Endothelial cell of umbilical vein (primary cell): ENCODE measurements around the gene ATXN2.

Source experiments
- EZH2 ChIP-seq: IDR thresholded peaks from 2 replicates; pipeline ENCODE4 v1.6.1; 2012; ENCODE audit warnings: borderline replicate concordance, low read depth, mild to moderate bottlenecking, moderate library complexity, low read length, inconsistent platforms; ENCODE audit not compliant: severe bottlenecking
- MYC ChIP-seq: IDR thresholded peaks from one replicate; pipeline ENCODE4 v1.6.1; 2011; ENCODE audit warnings: mild to moderate bottlenecking, low read depth, low read length
- POLR2A ChIP-seq: IDR thresholded peaks from 2 replicates; pipeline ENCODE4 v1.6.1; 2012; ENCODE audit warnings: low read depth, mild to moderate bottlenecking, control low read depth, low read length
- POLR2AphosphoS5 ChIP-seq: IDR thresholded peaks from 2 replicates; pipeline ENCODE4 v1.6.1; 2012; ENCODE audit warnings: low read depth, mild to moderate bottlenecking, control low read depth, low read length, moderate library complexity; ENCODE audit not compliant: insufficient read depth
- TF ChIP-seq, protein P1 (sequence below), 2 donors: IDR thresholded peaks; 1 replicate in 1 of 2; 2 replicates in 1 of 2; pipeline ENCODE4 v1.5.1; 2011; ENCODE audit warnings: low read length in 2 of 2, mild to moderate bottlenecking in 2 of 2, moderate library complexity in 2 of 2, control low read depth in 1 of 2, inconsistent platforms in 1 of 2, low read depth in 1 of 2; ENCODE audit not compliant: insufficient read depth in 1 of 2; ENCODE audit errors: extremely low read depth in 1 of 2
- TF ChIP-seq, protein P2 (sequence below): IDR thresholded peaks from 2 replicates; pipeline ENCODE4 v1.6.1; 2011; ENCODE audit not compliant: insufficient read depth, insufficient read length

DNA sequence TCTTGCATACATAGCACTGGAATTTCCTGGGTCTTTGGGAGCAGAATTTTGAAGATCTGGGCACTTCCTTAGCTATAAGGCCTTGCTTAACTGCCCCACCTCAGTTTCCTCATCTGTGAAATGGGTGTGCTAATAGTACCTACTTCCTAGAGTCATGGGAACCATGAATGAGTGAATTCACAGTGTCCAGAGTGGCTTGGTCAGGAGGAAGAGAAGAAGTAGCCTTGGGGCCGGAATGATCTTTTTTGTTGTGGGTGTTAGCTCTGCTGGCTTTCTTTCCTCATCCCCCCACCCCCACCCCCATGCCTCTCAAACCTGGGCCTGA, 191.0 kb downstream of the ATXN2 start:
- TF ChIP-seq, protein P1, sequence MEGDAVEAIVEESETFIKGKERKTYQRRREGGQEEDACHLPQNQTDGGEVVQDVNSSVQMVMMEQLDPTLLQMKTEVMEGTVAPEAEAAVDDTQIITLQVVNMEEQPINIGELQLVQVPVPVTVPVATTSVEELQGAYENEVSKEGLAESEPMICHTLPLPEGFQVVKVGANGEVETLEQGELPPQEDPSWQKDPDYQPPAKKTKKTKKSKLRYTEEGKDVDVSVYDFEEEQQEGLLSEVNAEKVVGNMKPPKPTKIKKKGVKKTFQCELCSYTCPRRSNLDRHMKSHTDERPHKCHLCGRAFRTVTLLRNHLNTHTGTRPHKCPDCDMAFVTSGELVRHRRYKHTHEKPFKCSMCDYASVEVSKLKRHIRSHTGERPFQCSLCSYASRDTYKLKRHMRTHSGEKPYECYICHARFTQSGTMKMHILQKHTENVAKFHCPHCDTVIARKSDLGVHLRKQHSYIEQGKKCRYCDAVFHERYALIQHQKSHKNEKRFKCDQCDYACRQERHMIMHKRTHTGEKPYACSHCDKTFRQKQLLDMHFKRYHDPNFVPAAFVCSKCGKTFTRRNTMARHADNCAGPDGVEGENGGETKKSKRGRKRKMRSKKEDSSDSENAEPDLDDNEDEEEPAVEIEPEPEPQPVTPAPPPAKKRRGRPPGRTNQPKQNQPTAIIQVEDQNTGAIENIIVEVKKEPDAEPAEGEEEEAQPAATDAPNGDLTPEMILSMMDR (IDR thresholded peaks at IDR 0.05; ENCODE audit: extremely low read depth in 1 of 2, insufficient read depth in 1 of 2, low read depth in 1 of 2, low read length in 2 of 2): no peak
- TF ChIP-seq MYC (no peak), POLR2A (no peak), POLR2AphosphoS5 (peak; percentile 27), EZH2 (no peak)
- TF ChIP-seq, protein P2, sequence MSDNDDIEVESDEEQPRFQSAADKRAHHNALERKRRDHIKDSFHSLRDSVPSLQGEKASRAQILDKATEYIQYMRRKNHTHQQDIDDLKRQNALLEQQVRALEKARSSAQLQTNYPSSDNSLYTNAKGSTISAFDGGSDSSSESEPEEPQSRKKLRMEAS: no peak
